ENCODE results near the gene FOXF1. TPM values are rescaled to one million over a fixed set of nuclear protein-coding genes. Genes with fewer than 3 reads are reported as not detected.

FOXF1 gene
- polyA plus RNA-seq, 3 donors: not detected

- H3K27me3 ChIP-seq (ENCODE audit: control insufficient read depth in 2 of 2, insufficient read depth in 2 of 2, low read length in 2 of 2): peaks cover 29 to 61% of the 10 kb centered on the region in 2 donors
- H3K4me3 Mint-ChIP-seq: peak overlapping the region in 1 of 2 donors; percentile 43
- intact Hi-C loops (cut with micrococcal nuclease): no loop called here
Observed at GRCh38 chr16:86519007-86519648, 8.8 kb downstream of the FOXF1 start.

More at GRCh38 chr16:86519007-86519648, 8.8 kb downstream of the FOXF1 start:
- H2AFZ ChIP-seq (ENCODE audit: insufficient read depth, low read depth, low read length, poor library complexity, severe bottlenecking): no peak overlapping the region
- no peaks in the 10 kb centered on the region for H3K36me3 ChIP-seq (replicated peaks in 1 of 2; ENCODE audit: control insufficient read depth in 1 of 2, insufficient read depth in 2 of 2, low read length in 2 of 2)
- H3K27ac Mint-ChIP-seq: no peak overlapping the region
- H3K9ac ChIP-seq (ENCODE audit: insufficient read depth, low read length, poor library complexity, severe bottlenecking): no peak overlapping the region
- no peaks in the 10 kb centered on the region for H3K4me1 ChIP-seq (ENCODE audit: control insufficient read depth in 1 of 2, insufficient read depth in 2 of 2, low read length in 2 of 2)
- peaks cover 61 to 83% (median 65%) of the 10 kb centered on the region in 3 donors for H3K27me3 Mint-ChIP-seq (ENCODE audit: low read depth in 3 of 3)
- no peak for TF ChIP-seq CTCF (IDR thresholded peaks at IDR 0.05)
- H3K4me1 Mint-ChIP-seq: peaks cover 4% of the 10 kb centered on the region
- H3K4me2 ChIP-seq (replicated peaks; ENCODE audit: extremely low read depth, low read length, poor library complexity, severe bottlenecking): no peak overlapping the region
- H3K79me2 ChIP-seq (ENCODE audit: insufficient read depth, low read length): no peaks in the 10 kb centered on the region
- H3K4me3 ChIP-seq (replicated peaks in 1 of 3; ENCODE audit: low read depth in 2 of 3, low read length in 3 of 3): no peak overlapping the region
- H3K27ac ChIP-seq (ENCODE audit: low read depth in 1 of 2, low read length in 2 of 2): no peak overlapping the region
- H3K9me3 Mint-ChIP-seq: peaks cover 0 to 4% (median 0%) of the 10 kb centered on the region in 7 donors
- 83% methylated on average over 15 of the region's 16 CpGs for WGBS (ENCODE audit: insufficient coverage)
- peaks cover 0 to 3% of the 10 kb centered on the region in 2 donors for H3K36me3 Mint-ChIP-seq
- no peak for DNase-seq
- no peaks in the 10 kb centered on the region for H4K20me1 ChIP-seq (ENCODE audit: insufficient read depth, low read length)
- H3K9me3 ChIP-seq (replicated peaks in 1 of 2; ENCODE audit: control insufficient read depth in 1 of 2, insufficient read depth in 1 of 2, low read length in 2 of 2): peaks cover 0 to 4% of the 10 kb centered on the region in 2 donors
